Measurements from ENCODE around the gene ABHD11. TPM values are rescaled to one million over a fixed set of nuclear protein-coding genes. Genes with fewer than 3 reads are reported as not detected.
A peak's percentile ranks its signal among the peaks of the same experiment; 100 is the strongest.

Gene ABHD11
- total RNA-seq, 4 donors from 2014 or later = 6.1 to 7.9 (median 7.2) TPM

DNA sequence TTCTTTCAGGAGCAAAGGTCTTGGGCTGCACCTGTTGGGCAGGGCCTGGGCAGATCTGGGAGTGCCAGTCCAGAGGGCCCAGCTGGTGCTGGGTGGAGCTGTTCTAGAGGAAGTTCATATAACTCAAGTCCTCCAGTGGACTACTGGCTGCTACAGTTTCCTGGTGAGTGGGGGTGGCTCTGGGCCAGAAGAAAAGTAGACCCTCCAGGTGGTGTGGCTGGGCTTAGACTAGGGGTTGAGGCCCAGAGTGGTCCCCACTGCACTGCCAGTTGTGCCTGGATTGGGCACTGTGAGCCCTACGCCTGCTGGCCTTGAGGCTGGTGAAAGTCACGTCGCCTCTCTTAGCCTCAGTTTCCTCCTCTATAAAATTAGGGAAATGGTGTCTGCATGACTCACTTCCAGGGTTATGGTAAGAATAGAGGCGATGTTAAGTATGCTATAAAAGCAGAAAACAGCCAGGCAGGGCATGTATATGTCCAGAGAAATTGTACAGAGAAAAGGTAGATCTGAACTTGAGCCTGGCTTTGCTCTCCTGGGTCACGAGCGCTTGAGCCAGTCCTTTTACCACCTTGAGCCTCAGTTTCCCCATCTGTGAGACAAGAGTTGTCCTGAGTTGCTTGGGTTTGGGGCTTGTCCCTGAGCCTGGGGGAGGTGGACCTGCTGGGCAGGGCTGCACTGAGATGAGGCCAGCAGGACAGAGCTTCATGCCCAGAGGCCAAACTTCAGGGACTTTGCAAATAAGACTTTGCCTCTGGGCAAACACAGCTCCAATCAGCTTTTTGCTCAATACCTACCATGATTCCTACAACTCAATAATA lies 35.3 kb upstream of the ABHD11 start:
- Histone ChIP-seq H3K27ac (replicated peaks in 1 of 4) (no peak overlapping the region), H3K36me3 (no peaks in the 10 kb centered on the region), H3K4me3 (no peak overlapping the region), H3K4me1 (peaks cover 8 to 20% (median 16%) of the 10 kb centered on the region in 4 donors), H3K27me3 (peaks cover 0 to 38% (median 21%) of the 10 kb centered on the region in 4 donors), H3K9me3 (no peaks in the 10 kb centered on the region)
- 85% methylated on average over 6 of the region's 6 CpGs for WGBS
- intact Hi-C loops (cut with DNase I) = no loop called here
- no peak for DNase-seq (ENCODE audit: extremely low spot score)
- no peak for TF ChIP-seq EP300 (IDR thresholded peaks at IDR 0.05)

DNA sequence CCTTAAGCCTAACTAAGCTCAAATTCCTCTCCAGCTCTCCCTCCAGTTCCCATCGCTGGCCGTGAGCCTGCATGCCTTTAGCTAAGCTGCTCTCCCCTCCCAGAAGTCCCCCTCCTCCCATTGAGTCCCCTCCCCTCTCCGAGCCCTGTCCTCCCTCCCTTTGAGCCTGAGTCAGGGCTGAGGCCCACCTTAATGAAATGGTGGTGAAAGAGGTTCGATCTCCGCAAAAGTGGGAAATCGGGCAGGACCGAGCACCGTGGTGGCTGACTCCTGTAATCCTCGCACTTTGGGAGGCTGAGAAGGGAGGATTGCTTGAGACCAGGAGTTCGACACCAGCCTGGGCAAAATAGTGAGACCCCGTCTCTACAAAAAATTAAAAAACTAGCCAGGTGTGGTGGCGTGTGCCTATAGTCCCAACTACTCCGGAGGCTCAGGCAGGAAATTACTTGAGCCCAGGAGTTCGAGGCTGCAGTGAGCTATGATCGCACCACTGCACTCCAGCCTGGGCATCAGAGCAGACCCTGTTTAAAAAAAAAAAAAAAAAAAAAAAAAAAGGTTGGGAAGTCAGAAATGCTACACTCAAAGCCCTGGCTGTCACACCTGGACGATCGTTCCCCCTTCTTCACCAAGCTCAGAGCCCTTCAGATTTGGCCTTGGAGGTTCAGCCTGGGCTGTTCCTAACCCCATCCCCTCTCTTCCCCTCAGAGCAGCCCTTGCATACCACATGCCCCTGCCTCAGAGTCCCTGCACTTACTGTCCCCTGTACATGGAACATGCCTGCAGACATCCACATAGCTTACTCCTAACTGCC lies 32.5 kb upstream of the ABHD11 start:
- no peak overlapping the region for H3K27ac ChIP-seq (replicated peaks in 1 of 4)
- H3K36me3 ChIP-seq = no peaks in the 10 kb centered on the region
- 64% methylated on average over 14 of the region's 17 CpGs for WGBS
- intact Hi-C loops (cut with DNase I) = no loop called here
- H3K27me3 ChIP-seq = peaks cover 0 to 53% (median 28%) of the 10 kb centered on the region in 4 donors
- no peak for TF ChIP-seq POLR2AphosphoS5 (IDR thresholded peaks at IDR 0.05)
- TF ChIP-seq EP300 (IDR thresholded peaks at IDR 0.05) = no peak
- TF ChIP-seq, protein P1, sequence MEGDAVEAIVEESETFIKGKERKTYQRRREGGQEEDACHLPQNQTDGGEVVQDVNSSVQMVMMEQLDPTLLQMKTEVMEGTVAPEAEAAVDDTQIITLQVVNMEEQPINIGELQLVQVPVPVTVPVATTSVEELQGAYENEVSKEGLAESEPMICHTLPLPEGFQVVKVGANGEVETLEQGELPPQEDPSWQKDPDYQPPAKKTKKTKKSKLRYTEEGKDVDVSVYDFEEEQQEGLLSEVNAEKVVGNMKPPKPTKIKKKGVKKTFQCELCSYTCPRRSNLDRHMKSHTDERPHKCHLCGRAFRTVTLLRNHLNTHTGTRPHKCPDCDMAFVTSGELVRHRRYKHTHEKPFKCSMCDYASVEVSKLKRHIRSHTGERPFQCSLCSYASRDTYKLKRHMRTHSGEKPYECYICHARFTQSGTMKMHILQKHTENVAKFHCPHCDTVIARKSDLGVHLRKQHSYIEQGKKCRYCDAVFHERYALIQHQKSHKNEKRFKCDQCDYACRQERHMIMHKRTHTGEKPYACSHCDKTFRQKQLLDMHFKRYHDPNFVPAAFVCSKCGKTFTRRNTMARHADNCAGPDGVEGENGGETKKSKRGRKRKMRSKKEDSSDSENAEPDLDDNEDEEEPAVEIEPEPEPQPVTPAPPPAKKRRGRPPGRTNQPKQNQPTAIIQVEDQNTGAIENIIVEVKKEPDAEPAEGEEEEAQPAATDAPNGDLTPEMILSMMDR (IDR thresholded peaks at IDR 0.05) = no peak
- no peak for TF ChIP-seq POLR2A (IDR thresholded peaks at IDR 0.05; ENCODE audit: low read depth)
- peaks cover 8 to 25% (median 20%) of the 10 kb centered on the region in 4 donors for H3K4me1 ChIP-seq
- H3K4me3 ChIP-seq = peak overlapping the region in 2 of 4 donors; percentile 27 to 37
- no peaks in the 10 kb centered on the region for H3K9me3 ChIP-seq
- no peak for DNase-seq (ENCODE audit: extremely low spot score)

- 2% methylated on average over 9 of the region's 82 CpGs for WGBS
- Histone ChIP-seq H3K36me3 (no peaks in the 10 kb centered on the region), H3K4me1 (peaks cover 8 to 25% (median 20%) of the 10 kb centered on the region in 4 donors), H3K9me3 (no peaks in the 10 kb centered on the region), H3K4me3 (peak within 1 kb of the TSS; percentile 27 to 45 (median 37)), H3K27me3 (peaks cover 0 to 53% (median 28%) of the 10 kb centered on the region in 4 donors), H3K27ac (replicated peaks in 1 of 4) (no peak within 1 kb of the TSS)
- no peak for DNase-seq (ENCODE audit: extremely low spot score)
- TF ChIP-seq POLR2AphosphoS5 (IDR thresholded peaks at IDR 0.05) = no peak
- TF ChIP-seq EP300 (IDR thresholded peaks at IDR 0.05) = no peak
- TF ChIP-seq POLR2A (IDR thresholded peaks at IDR 0.05; ENCODE audit: low read depth) = no peak
- TF ChIP-seq, protein P1 (IDR thresholded peaks at IDR 0.05) = no peak
- intact Hi-C loops (cut with DNase I) = no loop called here
Observed at GRCh38 chr7:73770002-73770859, 31.6 kb upstream of the ABHD11 start, which contains the start of gene CLDN3. Gene CLDN3, minus strand, starts transcription at chr7:73770270. Its CDS starts 221 bp downstream, at chr7:73770049.

DNA sequence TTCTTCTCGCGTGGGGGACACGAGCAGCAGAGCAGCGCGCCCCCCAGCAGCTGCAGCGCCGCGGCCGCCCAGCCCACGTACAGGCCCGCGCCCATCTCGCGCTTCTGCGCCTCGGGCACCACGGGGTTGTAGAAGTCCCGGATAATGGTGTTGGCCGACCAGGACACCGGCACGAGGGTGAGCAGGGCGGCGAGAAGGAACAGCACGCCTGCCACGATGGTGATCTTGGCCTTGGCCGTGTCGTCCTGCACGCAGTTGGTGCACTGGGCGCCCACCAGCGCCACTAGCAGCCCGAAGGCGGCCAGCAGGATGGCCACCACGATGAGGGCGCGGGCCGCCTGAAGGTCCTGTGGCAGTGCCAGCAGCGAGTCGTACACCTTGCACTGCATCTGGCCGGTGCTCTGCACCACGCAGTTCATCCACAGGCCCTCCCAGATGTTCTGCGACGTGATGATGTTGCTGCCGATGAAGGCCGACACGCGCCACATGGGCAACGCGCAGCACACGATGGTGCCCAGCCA lies 30.9 kb upstream of the ABHD11 start:
- peaks cover 8 to 25% (median 20%) of the 10 kb centered on the region in 4 donors for H3K4me1 ChIP-seq
- H3K27me3 ChIP-seq = peaks cover 0 to 53% (median 28%) of the 10 kb centered on the region in 4 donors
- intact Hi-C loops (cut with DNase I) = no loop called here
- 14% methylated on average over 24 of the region's 49 CpGs for WGBS
- H3K4me3 ChIP-seq = peak overlapping the region; percentile 27 to 45 (median 37)
- no peak for TF ChIP-seq POLR2AphosphoS5 (IDR thresholded peaks at IDR 0.05)
- no peak for TF ChIP-seq EP300 (IDR thresholded peaks at IDR 0.05)
- TF ChIP-seq POLR2A (IDR thresholded peaks at IDR 0.05; ENCODE audit: low read depth) = no peak
- TF ChIP-seq, protein P1 (IDR thresholded peaks at IDR 0.05) = no peak
- no peaks in the 10 kb centered on the region for H3K36me3 ChIP-seq
- H3K27ac ChIP-seq (replicated peaks in 1 of 4) = no peak overlapping the region
- no peak for DNase-seq (ENCODE audit: extremely low spot score)
- no peaks in the 10 kb centered on the region for H3K9me3 ChIP-seq
